ENCODE data around the gene PRCP.

- TF ChIP-seq, protein P1, sequence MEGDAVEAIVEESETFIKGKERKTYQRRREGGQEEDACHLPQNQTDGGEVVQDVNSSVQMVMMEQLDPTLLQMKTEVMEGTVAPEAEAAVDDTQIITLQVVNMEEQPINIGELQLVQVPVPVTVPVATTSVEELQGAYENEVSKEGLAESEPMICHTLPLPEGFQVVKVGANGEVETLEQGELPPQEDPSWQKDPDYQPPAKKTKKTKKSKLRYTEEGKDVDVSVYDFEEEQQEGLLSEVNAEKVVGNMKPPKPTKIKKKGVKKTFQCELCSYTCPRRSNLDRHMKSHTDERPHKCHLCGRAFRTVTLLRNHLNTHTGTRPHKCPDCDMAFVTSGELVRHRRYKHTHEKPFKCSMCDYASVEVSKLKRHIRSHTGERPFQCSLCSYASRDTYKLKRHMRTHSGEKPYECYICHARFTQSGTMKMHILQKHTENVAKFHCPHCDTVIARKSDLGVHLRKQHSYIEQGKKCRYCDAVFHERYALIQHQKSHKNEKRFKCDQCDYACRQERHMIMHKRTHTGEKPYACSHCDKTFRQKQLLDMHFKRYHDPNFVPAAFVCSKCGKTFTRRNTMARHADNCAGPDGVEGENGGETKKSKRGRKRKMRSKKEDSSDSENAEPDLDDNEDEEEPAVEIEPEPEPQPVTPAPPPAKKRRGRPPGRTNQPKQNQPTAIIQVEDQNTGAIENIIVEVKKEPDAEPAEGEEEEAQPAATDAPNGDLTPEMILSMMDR (IDR thresholded peaks at IDR 0.05), result no peak
- TF ChIP-seq POLR2A (IDR thresholded peaks at IDR 0.05), result no peak
Observed at GRCh38 chr11:82908311-82908710, 8.1 kb upstream of the PRCP start.

Data from adrenal gland (tissue), 5 donors.